Adrenal gland (tissue), 12 donors: ENCODE data around the gene DHH. TPM values are rescaled to one million over a fixed set of nuclear protein-coding genes. Genes with fewer than 3 reads are reported as not detected.

Experiments used
- DNase-seq, 7 donors: peaks; one replicate each; pipeline ENCODE4 v3.0.0-alpha.2; 2019 to 2020
- H3K27ac ChIP-seq, 5 donors: fragments of 200-600 bp; sonication (generic) in 4 of 5; 1 replicate in 3 of 5; 2 replicates in 2 of 5; pipeline versions ENCODE4 v1.5.1 to v1.8.0; 2016 to 2020; ENCODE audit warnings: mild to moderate bottlenecking in 1 of 5
- H3K27me3 ChIP-seq: fragments of 200-600 bp; 2 replicates; pipeline ENCODE4 v1.8.0; 2021
- H3K36me3 ChIP-seq, 2 donors: fragments of 200-600 bp; replicated peaks in 1 of 2; 1 replicate in 1 of 2; 2 replicates in 1 of 2; pipeline versions ENCODE4 v1.5.1 to v1.8.0; 2018 to 2022
- H3K4me1 ChIP-seq, 2 donors: fragments of 200-600 bp; replicated peaks in 1 of 2; 1 replicate in 1 of 2; 2 replicates in 1 of 2; pipeline versions ENCODE4 v1.5.1 to v1.8.0; 2018 to 2021
- H3K4me3 ChIP-seq, 4 donors: fragments of 200-600 bp; sonication (generic) in 3 of 4; one replicate each; pipeline ENCODE4 v1.5.1; 2016 to 2018
- H3K9me3 ChIP-seq, 3 donors: fragments of 200-600 bp; sonication (generic) in 1 of 3; replicated peaks in 1 of 3; 1 replicate in 2 of 3; 2 replicates in 1 of 3; pipeline versions ENCODE4 v1.5.1 to v1.8.0; 2016 to 2021
- POLR2A ChIP-seq, 2 donors: fragments of 450-650 bp; IDR thresholded peaks; one replicate each; pipeline ENCODE4 v1.6.1; 2017; ENCODE audit warnings: antibody characterized with exemption in 2 of 2, mild to moderate bottlenecking in 2 of 2, moderate library complexity in 1 of 2
- WGBS, 4 donors: extraction: QIAGEN DNeasy Blood & Tissue Kit in 2 of 4; methylation state at CpG; one replicate each; pipeline versions ENCODE4 v1.1.5 to v1.1.7; 2013 to 2017; 5-methylcytosine and 5-hydroxymethylcytosine counted together
- intact Hi-C, 2 donors: fragments of 100-400 bp; cut with DNase I; formaldehyde crosslinking; loops; one replicate each; pipeline versions ENCODE4 v1.14.1 to v1.15.0; 2022 to 2023
- polyA plus RNA-seq, 3 donors: library from polyadenylated mRNA; stranded (reverse); fragments of 200-250 nt in 2 of 3; fragments of 350-450 nt in 1 of 3; fragmentation: Illumina TruSeq in 1 of 3; extraction: RNeasy Lipid Tissue Mini Kit (QIAGEN cat#74804) in 1 of 3; gene quantifications; one replicate each; pipeline ENCODE4 v1.2.3, GENCODE V29; 2013 to 2014
- small RNA-seq, 2 donors: library from RNA; depleted of rRNA; stranded (forward); fragments of <200 nt; gene quantifications; one replicate each; pipeline ENCODE3, GENCODE V24; 2016
- total RNA-seq, 9 donors: library from RNA; depleted of rRNA in 4 of 9; stranded (reverse); fragments of >200 nt in 4 of 9; fragments of 120-200 nt in 1 of 9; fragmentation: NEBNext Ultra II Directional in 1 of 9; extraction: Animal tissue kit (Norgen Biotek cat#: 25700) in 1 of 9; gene quantifications; one replicate each; pipeline versions ENCODE4 v1.1.0 to v1.2.4, GENCODE V29; 2013 to 2023
- TF ChIP-seq, protein P1 (sequence below), 6 experiments: fragments of 450-650 bp in 4 of 6; fragments of 200-600 bp in 2 of 6; sonication (generic) in 1 of 6; IDR thresholded peaks; 1 replicate in 5 of 6; 2 replicates in 1 of 6; pipeline versions ENCODE4 v1.5.1 to v1.8.0; 2016 to 2021; ENCODE audit warnings: antibody characterized with exemption in 6 of 6, mild to moderate bottlenecking in 2 of 6, moderate library complexity in 1 of 6
- donor health status: healthy with polysubstance abuse.
- donor health status: Bipolar disorder and iron deficiency.
- donor health status: DM: yes; HTN: yes; CAD: no.
- donor health status: DM: no; HTN: no; CAD: no.
- donor health status: DM: no; HTN: no; CAD: no.
- donor health status: DM: yes; HTN: yes; CAD: no.

DHH gene
- total and polyA plus RNA-seq, 12 donors, result 0.13 to 5.9 (median 0.50) TPM

DNA sequence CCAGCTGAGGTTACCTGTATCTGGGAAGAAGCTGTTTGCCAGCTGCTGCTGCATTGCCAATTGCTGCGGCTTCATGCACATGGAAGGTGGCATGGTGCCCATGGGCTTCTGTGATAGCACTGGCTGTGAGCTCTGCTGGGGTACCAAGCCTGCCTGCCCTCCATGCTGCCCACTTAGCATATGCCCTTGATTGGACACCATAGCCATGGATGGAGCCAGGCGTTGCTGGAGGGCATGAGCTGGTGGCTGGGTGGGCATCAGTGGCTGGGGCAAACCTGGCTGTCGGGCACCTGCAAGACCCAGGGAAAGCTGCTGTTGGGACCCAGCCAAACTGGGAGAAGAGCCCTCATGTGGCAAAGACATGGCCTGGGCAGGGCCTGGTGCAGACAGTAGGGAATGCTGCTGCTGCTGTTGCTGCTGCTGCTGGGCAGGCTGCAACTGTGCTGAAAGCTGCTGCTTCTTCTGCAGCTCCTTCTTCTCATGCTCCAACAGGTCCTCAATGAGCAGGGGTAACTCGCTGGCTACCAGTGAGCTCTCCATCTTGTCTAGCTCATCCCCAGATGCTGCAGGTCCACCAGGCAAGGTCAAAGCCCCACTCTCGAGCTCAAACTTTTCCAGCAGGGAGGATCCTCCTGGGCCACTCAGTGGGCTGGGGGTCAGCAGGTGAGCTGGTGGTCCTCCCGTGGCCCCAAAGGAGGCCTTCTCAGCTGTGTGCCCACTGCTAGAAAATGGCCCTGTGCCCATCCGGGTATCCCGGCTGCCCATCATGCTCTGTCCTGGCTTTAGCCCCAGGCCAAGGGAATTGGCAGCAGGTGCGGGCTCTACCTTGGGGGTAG is 57.3 kb downstream of the DHH start:
- WGBS, 4 donors, result 90 to 94% (median 93%) methylated on average over 3 to 9 of the region's 9 CpGs
- Histone ChIP-seq H3K9me3 (no peaks in the 10 kb centered on the region), H3K4me1 (no peaks in the 10 kb centered on the region), H3K4me3 (no peak overlapping the region), H3K27ac (no peak overlapping the region), H3K36me3 (peaks cover 0 to 96% of the 10 kb centered on the region in 2 donors), H3K27me3 (no peaks in the 10 kb centered on the region)
- intact Hi-C loops, result no loop called here
- TF ChIP-seq, protein P1, sequence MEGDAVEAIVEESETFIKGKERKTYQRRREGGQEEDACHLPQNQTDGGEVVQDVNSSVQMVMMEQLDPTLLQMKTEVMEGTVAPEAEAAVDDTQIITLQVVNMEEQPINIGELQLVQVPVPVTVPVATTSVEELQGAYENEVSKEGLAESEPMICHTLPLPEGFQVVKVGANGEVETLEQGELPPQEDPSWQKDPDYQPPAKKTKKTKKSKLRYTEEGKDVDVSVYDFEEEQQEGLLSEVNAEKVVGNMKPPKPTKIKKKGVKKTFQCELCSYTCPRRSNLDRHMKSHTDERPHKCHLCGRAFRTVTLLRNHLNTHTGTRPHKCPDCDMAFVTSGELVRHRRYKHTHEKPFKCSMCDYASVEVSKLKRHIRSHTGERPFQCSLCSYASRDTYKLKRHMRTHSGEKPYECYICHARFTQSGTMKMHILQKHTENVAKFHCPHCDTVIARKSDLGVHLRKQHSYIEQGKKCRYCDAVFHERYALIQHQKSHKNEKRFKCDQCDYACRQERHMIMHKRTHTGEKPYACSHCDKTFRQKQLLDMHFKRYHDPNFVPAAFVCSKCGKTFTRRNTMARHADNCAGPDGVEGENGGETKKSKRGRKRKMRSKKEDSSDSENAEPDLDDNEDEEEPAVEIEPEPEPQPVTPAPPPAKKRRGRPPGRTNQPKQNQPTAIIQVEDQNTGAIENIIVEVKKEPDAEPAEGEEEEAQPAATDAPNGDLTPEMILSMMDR (IDR thresholded peaks at IDR 0.05), result no peak
- TF ChIP-seq POLR2A (IDR thresholded peaks at IDR 0.05), result no peak
- no peak for DNase-seq

Small RNA genes lying within 50 kb of the gene (small RNA-seq; reads per million reads assigned to genes)
- gene RF00019, result 0 reads per million in 2 donors

Other genes with a start within 250 kb of the DHH start
- gene DDX23, start 242.6 kb downstream of the DHH start, total RNA-seq, result 10 to 100 TPM; 47.1 to 85.4 (median 68.2) TPM
- gene DDX23, start 242.6 kb downstream of the DHH start, polyA plus RNA-seq, result 10 to 100 TPM; 39.0 to 67.7 (median 46.3) TPM
- under 1 TPM in 4 of 9 donors, not detected in 5; 0.22 to 0.50 (median 0.43) TPM for gene RND1, start 228.9 kb downstream of the DHH start, total RNA-seq
- 1 to 10 TPM in 1 of 3 donors, under 1 TPM in 2; 0.20 to 2.9 (median 0.72) TPM for gene RND1, start 228.9 kb downstream of the DHH start, polyA plus RNA-seq
- 10 to 100 TPM in 7 of 9 donors, 1 to 10 TPM in 2; 4.1 to 49.7 (median 16.2) TPM for gene FKBP11, start 169.3 kb downstream of the DHH start, total RNA-seq
- gene FKBP11, start 169.3 kb downstream of the DHH start, polyA plus RNA-seq, result 100 to 1,000 TPM in 1 of 3 donors, 10 to 100 TPM in 2; 52.9 to 118 (median 64.4) TPM
- 100 to 1,000 TPM in 5 of 9 donors, 10 to 100 TPM in 4; 73.1 to 237 (median 118) TPM for gene ARF3, start 137.3 kb downstream of the DHH start, total RNA-seq
- 100 to 1,000 TPM in 1 of 3 donors, 10 to 100 TPM in 2; 55.2 to 172 (median 62.5) TPM for gene ARF3, start 137.3 kb downstream of the DHH start, polyA plus RNA-seq
- under 1 TPM in 4 of 9 donors, not detected in 5; 0.11 to 0.40 (median 0.17) TPM for gene WNT10B, start 123.1 kb downstream of the DHH start, total RNA-seq
- under 1 TPM in 2 of 3 donors, not detected in 1; 0.84 to 0.88 TPM for gene WNT10B, start 123.1 kb downstream of the DHH start, polyA plus RNA-seq
- not detected for gene WNT1, start 116.5 kb downstream of the DHH start, total RNA-seq
- gene WNT1, start 116.5 kb downstream of the DHH start, polyA plus RNA-seq, result not detected
- gene DDN, start 95.4 kb downstream of the DHH start, total RNA-seq, result 1 to 10 TPM in 1 of 9 donors, under 1 TPM in 7, not detected in 1; 0.08 to 2.2 (median 0.54) TPM
- gene DDN, start 95.4 kb downstream of the DHH start, polyA plus RNA-seq, result under 1 TPM; 0.08 to 0.17 (median 0.15) TPM
- 10 to 100 TPM; 70.1 to 89.6 (median 82.4) TPM for gene PRKAG1, start 76.0 kb downstream of the DHH start, total RNA-seq
- 100 to 1,000 TPM in 1 of 3 donors, 10 to 100 TPM in 2; 60.1 to 141 (median 71.6) TPM for gene PRKAG1, start 76.0 kb downstream of the DHH start, polyA plus RNA-seq
- 10 to 100 TPM; 21.2 to 80.9 (median 56.4) TPM for gene KMT2D, start 34.0 kb downstream of the DHH start, total RNA-seq
- 100 to 1,000 TPM in 1 of 3 donors, 10 to 100 TPM in 2; 25.6 to 140 (median 31.4) TPM for gene KMT2D, start 34.0 kb downstream of the DHH start, polyA plus RNA-seq
- gene RHEBL1, start 24.8 kb downstream of the DHH start, total RNA-seq, result 1 to 10 TPM in 1 of 9 donors, under 1 TPM in 4, not detected in 4; 0.28 to 1.8 (median 0.36) TPM
- under 1 TPM; 0.26 to 0.71 (median 0.32) TPM for gene RHEBL1, start 24.8 kb downstream of the DHH start, polyA plus RNA-seq
- gene LMBR1L, start 16.0 kb upstream of the DHH start, total RNA-seq, result 100 to 1,000 TPM in 1 of 9 donors, 10 to 100 TPM in 8; 20.6 to 103 (median 74.5) TPM
- 100 to 1,000 TPM in 2 of 3 donors, 10 to 100 TPM in 1; 30.3 to 136 (median 121) TPM for gene LMBR1L, start 16.0 kb upstream of the DHH start, polyA plus RNA-seq
- gene TUBA1B, start 36.6 kb upstream of the DHH start, total RNA-seq, result 100 to 1,000 TPM; 174 to 705 (median 415) TPM
- 100 to 1,000 TPM; 190 to 830 (median 244) TPM for gene TUBA1B, start 36.6 kb upstream of the DHH start, polyA plus RNA-seq
- gene TUBA1A, start 94.3 kb upstream of the DHH start, total RNA-seq, result 100 to 1,000 TPM in 7 of 9 donors, 10 to 100 TPM in 2; 59.1 to 315 (median 145) TPM
- 100 to 1,000 TPM in 1 of 3 donors, 10 to 100 TPM in 2; 64.7 to 235 (median 81.1) TPM for gene TUBA1A, start 94.3 kb upstream of the DHH start, polyA plus RNA-seq
- 100 to 1,000 TPM in 5 of 9 donors, 10 to 100 TPM in 4; 30.1 to 158 (median 107) TPM for gene TUBA1C, start 170.3 kb upstream of the DHH start, total RNA-seq
- 100 to 1,000 TPM in 1 of 3 donors, 10 to 100 TPM in 2; 43.7 to 292 (median 79.6) TPM for gene TUBA1C, start 170.3 kb upstream of the DHH start, polyA plus RNA-seq
- 10 to 100 TPM in 1 of 9 donors, 1 to 10 TPM in 3, under 1 TPM in 2, not detected in 3; 0.16 to 16.5 (median 3.5) TPM for gene PRPH, start 200.3 kb upstream of the DHH start, total RNA-seq
- gene PRPH, start 200.3 kb upstream of the DHH start, polyA plus RNA-seq, result 10 to 100 TPM in 1 of 3 donors, 1 to 10 TPM in 2; 5.9 to 27.8 (median 9.6) TPM
- gene TROAP, start 228.5 kb upstream of the DHH start, total RNA-seq, result 1 to 10 TPM in 7 of 9 donors, under 1 TPM in 1, not detected in 1; 0.53 to 9.5 (median 1.9) TPM
- gene TROAP, start 228.5 kb upstream of the DHH start, polyA plus RNA-seq, result 1 to 10 TPM; 1.1 to 1.8 (median 1.1) TPM
- gene C1QL4, start 242.4 kb upstream of the DHH start, total RNA-seq, result under 1 TPM in 2 of 9 donors, not detected in 7; 0.14 to 0.20 TPM
- not detected for gene C1QL4, start 242.4 kb upstream of the DHH start, polyA plus RNA-seq